ENCODE results near the gene CEP85. TPM values are rescaled to one million over a fixed set of nuclear protein-coding genes. Genes with fewer than 3 reads are reported as not detected.

Gene CEP85
- total and polyA plus RNA-seq, 10 of the 15 experiments (the other 5 are each of a cell fraction or from before 2014, with no cell fraction given), result 8.4 to 26.8 (median 21.5) TPM

DNA sequence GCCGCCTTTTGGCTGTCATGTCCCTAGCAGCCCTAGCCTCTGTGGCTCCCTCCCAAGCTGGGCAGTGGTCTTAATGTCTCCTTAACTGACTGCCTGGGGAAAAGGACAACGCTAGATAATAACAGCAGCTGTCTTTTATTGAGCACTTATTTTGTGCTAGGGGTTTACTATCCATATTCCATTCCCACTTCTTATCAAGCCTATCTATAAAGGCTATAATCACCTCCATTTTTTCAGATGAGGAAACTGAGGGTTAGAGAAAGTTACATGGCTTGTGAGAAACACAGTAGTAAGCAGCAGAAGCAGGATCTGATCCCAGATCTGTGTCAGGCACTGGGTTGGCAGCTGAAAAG is 52.0 kb downstream of the CEP85 start:
- Histone ChIP-seq H2AFZ (ENCODE audit: control insufficient read depth, low read depth, low read length) (no peak overlapping the region), H3K4me2 (ENCODE audit: control insufficient read depth, insufficient read depth) (no peak overlapping the region; the same call in 1 of the 2 replicates), H3K27ac (ENCODE audit: control insufficient read depth, insufficient read depth) (peak overlapping the region; percentile 86; the same call in 1 of the 2 replicates), H3K4me1 (ENCODE audit: control insufficient read depth, insufficient read depth, low read length) (peaks cover 76% of the 10 kb centered on the region), H3K27me3 (replicated peaks in 1 of 2; ENCODE audit: control insufficient read depth in 2 of 2, insufficient read depth in 2 of 2, low read length in 1 of 2) (no peaks in the 10 kb centered on the region), H3K36me3 (ENCODE audit: control insufficient read depth in 2 of 2, insufficient read depth in 2 of 2, low read length in 1 of 2) (peaks cover 3 to 4% of the 10 kb centered on the region in 2 experiments; a peak in 2 of 4 replicates), H3K9me3 (replicated peaks; ENCODE audit: control insufficient read depth, insufficient read depth, low read length) (no peaks in the 10 kb centered on the region), H3K9ac (ENCODE audit: control insufficient read depth, insufficient read depth, low read length) (no peak overlapping the region), H3K79me2 (ENCODE audit: control insufficient read depth, insufficient read depth, low read length) (peaks cover 7% of the 10 kb centered on the region), H4K20me1 (ENCODE audit: control insufficient read depth, insufficient read depth) (no peaks in the 10 kb centered on the region), H3K4me3 (no peak overlapping the region)
- intact Hi-C loops (cut with micrococcal nuclease; ENCODE audit: unreplicated experiment) (no loop called here), in situ Hi-C loops (cut with MboI) (loop anchor here (5.0 kb wide), 1 partner anchor 36 kb away; no protein-coding TSS in a partner anchor)
- ChIA-PET RAD21 (ENCODE audit: unreplicated experiment) (interaction anchor here (0.6 to 8.7 kb wide), 12 partner anchors 10 to 938 kb away, joined by 3 to 477 read pairs (median 11); partner anchors contain the start of genes CD52, DHDDS and UBXN11), SMC1A (ENCODE audit: uncharacterized antibody, unreplicated experiment) (interaction anchor here (0.6 to 11.1 kb wide), 13 partner anchors 10 to 243 kb away, joined by 3 to 474 read pairs (median 12); partner anchors contain the start of genes CD52 and UBXN11), POLR2A (interaction anchor here (9.2 kb wide), 1 partner anchor 32 kb away, joined by 253 read pairs; the partner anchor contains the start of gene CD52), CTCF (interaction anchor here (0.6 to 18.0 kb wide), 24 partner anchors 10 to 737 kb away, joined by 3 to 879 read pairs (median 10); partner anchors contain the start of genes CD52, CEP85, UBXN11 and ZNF593)
- FAIRE-seq (no peak), DNase-seq (ENCODE audit: low read depth, low spot score) (no peak), ATAC-seq (no peak)
- WGBS (ENCODE audit: insufficient coverage, insufficient replicate concordance, low lambda C conversion rate, missing lambda C conversion rate), result 93% methylated on average over 2 of the region's 2 CpGs
- BruUV-seq (replicated peaks), result no TSS peak
- TF ChIP-seq, protein P1, sequence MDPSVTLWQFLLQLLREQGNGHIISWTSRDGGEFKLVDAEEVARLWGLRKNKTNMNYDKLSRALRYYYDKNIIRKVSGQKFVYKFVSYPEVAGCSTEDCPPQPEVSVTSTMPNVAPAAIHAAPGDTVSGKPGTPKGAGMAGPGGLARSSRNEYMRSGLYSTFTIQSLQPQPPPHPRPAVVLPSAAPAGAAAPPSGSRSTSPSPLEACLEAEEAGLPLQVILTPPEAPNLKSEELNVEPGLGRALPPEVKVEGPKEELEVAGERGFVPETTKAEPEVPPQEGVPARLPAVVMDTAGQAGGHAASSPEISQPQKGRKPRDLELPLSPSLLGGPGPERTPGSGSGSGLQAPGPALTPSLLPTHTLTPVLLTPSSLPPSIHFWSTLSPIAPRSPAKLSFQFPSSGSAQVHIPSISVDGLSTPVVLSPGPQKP (IDR thresholded peaks at IDR 0.05; ENCODE audit: low read depth, low read length), result 0 out of 2 replicates have a peak, but pooled peaks have one; percentile 42
- TF ChIP-seq, protein P2, sequence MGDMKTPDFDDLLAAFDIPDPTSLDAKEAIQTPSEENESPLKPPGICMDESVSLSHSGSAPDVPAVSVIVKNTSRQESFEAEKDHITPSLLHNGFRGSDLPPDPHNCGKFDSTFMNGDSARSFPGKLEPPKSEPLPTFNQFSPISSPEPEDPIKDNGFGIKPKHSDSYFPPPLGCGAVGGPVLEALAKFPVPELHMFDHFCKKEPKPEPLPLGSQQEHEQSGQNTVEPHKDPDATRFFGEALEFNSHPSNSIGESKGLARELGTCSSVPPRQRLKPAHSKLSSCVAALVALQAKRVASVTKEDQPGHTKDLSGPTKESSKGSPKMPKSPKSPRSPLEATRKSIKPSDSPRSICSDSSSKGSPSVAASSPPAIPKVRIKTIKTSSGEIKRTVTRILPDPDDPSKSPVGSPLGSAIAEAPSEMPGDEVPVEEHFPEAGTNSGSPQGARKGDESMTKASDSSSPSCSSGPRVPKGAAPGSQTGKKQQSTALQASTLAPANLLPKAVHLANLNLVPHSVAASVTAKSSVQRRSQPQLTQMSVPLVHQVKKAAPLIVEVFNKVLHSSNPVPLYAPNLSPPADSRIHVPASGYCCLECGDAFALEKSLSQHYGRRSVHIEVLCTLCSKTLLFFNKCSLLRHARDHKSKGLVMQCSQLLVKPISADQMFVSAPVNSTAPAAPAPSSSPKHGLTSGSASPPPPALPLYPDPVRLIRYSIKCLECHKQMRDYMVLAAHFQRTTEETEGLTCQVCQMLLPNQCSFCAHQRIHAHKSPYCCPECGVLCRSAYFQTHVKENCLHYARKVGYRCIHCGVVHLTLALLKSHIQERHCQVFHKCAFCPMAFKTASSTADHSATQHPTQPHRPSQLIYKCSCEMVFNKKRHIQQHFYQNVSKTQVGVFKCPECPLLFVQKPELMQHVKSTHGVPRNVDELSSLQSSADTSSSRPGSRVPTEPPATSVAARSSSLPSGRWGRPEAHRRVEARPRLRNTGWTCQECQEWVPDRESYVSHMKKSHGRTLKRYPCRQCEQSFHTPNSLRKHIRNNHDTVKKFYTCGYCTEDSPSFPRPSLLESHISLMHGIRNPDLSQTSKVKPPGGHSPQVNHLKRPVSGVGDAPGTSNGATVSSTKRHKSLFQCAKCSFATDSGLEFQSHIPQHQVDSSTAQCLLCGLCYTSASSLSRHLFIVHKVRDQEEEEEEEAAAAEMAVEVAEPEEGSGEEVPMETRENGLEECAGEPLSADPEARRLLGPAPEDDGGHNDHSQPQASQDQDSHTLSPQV (IDR thresholded peaks at IDR 0.05), result no peak
